Measurements from ENCODE around the gene ZNF764.
"Not testable (repeated sequence)": the region's sequence is repeated elsewhere in the genome, so short reads cannot be mapped to it uniquely, and the experiment has no call there.

Gene ZNF764

DNA sequence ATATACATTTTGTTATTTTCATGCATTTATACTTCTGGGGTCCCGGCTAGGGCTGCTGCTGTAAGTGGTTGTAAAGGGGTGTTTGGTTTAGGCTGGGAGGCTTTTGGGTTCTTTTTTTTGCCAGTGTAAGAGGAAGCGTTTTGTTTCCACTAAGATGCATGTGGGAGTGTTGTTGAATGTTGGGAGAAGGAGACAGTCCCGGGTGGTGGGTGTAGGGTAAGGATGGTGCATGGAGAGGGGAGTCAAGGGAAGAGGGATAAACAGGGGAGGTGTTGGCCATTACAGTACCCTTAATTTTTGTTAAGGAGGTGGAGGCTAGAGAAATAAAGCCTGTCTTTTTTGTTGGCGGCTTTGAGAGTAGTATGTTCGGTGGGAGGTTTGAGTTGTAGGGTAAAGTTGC lies 15.1 kb downstream of the ZNF764 start:
- Histone ChIP-seq H3K9ac (ENCODE audit: low read length) (no peak overlapping the region), H3K9me3 (ENCODE audit: insufficient read depth, low read length) (no peaks in the 10 kb centered on the region), H3K27ac (ENCODE audit: low read depth, low read length) (no peak overlapping the region), H4K20me1 (ENCODE audit: low read depth, low read length) (no peaks in the 10 kb centered on the region), H3K36me3 (ENCODE audit: low read length) (no peaks in the 10 kb centered on the region), H3K9me2 (replicated peaks; ENCODE audit: insufficient read depth, low read length) (no peaks in the 10 kb centered on the region), H3K79me2 (ENCODE audit: insufficient read depth, low read length) (no peaks in the 10 kb centered on the region), H3K4me2 (ENCODE audit: low read depth, low read length, poor library complexity, severe bottlenecking) (no peak overlapping the region), H3K27me3 (ENCODE audit: low read length) (no peaks in the 10 kb centered on the region), H3K4me3 (ENCODE audit: insufficient read depth, low read length, poor library complexity, severe bottlenecking) (no peak overlapping the region), H3F3A (ENCODE audit: insufficient read depth) (no peaks in the 10 kb centered on the region), H2AFZ (ENCODE audit: low read depth, low read length, severe bottlenecking) (no peak overlapping the region)
- TF ChIP-seq EZH2phosphoT487 (conservative IDR thresholded peaks at IDR 0.05; ENCODE audit: low read length), result no peak
- TF ChIP-seq, protein P1, sequence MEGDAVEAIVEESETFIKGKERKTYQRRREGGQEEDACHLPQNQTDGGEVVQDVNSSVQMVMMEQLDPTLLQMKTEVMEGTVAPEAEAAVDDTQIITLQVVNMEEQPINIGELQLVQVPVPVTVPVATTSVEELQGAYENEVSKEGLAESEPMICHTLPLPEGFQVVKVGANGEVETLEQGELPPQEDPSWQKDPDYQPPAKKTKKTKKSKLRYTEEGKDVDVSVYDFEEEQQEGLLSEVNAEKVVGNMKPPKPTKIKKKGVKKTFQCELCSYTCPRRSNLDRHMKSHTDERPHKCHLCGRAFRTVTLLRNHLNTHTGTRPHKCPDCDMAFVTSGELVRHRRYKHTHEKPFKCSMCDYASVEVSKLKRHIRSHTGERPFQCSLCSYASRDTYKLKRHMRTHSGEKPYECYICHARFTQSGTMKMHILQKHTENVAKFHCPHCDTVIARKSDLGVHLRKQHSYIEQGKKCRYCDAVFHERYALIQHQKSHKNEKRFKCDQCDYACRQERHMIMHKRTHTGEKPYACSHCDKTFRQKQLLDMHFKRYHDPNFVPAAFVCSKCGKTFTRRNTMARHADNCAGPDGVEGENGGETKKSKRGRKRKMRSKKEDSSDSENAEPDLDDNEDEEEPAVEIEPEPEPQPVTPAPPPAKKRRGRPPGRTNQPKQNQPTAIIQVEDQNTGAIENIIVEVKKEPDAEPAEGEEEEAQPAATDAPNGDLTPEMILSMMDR (IDR thresholded peaks at IDR 0.05; ENCODE audit: insufficient read depth, low read length, poor library complexity, severe bottlenecking), result no peak

DNA sequence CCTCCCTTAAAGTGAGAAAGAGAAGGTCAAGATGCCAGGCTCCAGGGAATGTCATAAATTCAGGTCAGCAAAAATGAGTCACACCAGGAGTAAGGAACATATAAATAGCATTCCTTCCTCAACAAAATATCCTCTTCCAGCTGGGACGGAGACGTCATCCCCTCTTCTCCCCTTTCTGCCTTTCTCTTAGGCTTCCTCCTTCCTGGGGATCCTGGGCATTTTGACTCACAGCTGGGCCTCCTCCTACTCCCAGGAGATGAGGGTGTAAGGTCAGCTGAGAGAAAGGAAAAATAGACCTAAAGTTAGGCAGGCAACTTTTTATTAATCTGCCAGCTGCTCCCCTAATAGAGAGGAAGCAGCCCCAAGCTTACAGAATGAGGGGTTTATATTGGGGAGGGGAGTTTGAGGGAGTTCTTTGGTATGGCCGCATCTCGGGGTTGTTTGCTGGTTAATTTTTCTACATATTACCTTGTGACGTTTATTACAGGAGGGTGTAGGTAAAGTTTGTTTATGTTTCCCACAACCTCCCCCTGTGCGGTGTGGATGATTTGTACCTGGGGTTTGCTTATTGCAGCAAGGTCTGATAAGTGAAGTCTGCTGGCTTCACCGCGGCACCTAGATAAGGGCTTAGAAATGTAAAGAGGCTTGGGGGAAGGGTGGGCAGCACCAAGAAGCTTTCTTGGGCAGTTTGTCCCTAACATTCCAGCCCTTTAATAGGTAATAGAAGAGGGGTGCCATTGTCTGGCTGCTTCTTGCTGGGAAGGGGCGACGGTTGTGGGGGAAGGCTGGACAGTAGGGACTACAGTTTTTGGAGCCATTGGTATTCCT lies 16.5 kb downstream of the ZNF764 start:
- Histone ChIP-seq H3K36me3 (ENCODE audit: low read length) (no peaks in the 10 kb centered on the region), H3K27me3 (ENCODE audit: low read length) (no peaks in the 10 kb centered on the region), H4K20me1 (ENCODE audit: low read depth, low read length) (no peaks in the 10 kb centered on the region), H2AFZ (ENCODE audit: low read depth, low read length, severe bottlenecking) (no peak overlapping the region), H3K79me2 (ENCODE audit: insufficient read depth, low read length) (no peaks in the 10 kb centered on the region), H3K9me2 (replicated peaks; ENCODE audit: insufficient read depth, low read length) (no peaks in the 10 kb centered on the region), H3K4me3 (ENCODE audit: insufficient read depth, low read length, poor library complexity, severe bottlenecking) (no peak overlapping the region), H3K9ac (ENCODE audit: low read length) (no peak overlapping the region), H3K27ac (ENCODE audit: low read depth, low read length) (no peak overlapping the region), H3K4me2 (ENCODE audit: low read depth, low read length, poor library complexity, severe bottlenecking) (no peak overlapping the region), H3F3A (ENCODE audit: insufficient read depth) (no peaks in the 10 kb centered on the region), H3K9me3 (ENCODE audit: insufficient read depth, low read length) (no peaks in the 10 kb centered on the region)
- TF ChIP-seq, protein P1 (IDR thresholded peaks at IDR 0.05; ENCODE audit: insufficient read depth, low read length, poor library complexity, severe bottlenecking), result no peak
- no peak for TF ChIP-seq EZH2phosphoT487 (conservative IDR thresholded peaks at IDR 0.05; ENCODE audit: low read length)

DNA sequence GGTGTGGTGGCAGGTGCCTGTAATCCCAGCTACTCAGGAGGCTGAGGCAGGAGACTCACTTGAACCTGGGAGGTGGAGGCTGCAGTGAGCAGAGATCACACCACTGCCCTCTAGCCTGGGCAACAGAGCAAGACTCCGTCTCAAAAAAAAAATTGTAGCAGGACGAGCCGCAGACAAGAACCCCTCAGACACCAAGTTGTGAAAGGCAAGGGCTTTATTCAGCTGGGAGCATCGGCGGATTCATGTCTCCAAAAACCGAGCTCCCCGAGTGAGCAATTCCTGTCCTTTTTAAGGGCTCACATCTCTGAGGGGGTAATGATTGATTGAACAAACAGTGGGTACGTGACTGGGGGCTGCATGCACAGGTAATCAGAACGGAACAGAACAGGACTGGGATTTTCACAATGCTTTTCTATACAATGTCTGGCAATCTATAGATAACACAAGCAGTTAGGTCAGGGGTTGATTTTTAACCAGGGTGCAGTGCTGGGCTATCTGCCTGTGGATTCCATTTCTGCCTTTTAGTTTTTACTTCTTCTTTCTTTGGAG lies 17.2 kb downstream of the ZNF764 start:
- H3F3A ChIP-seq (ENCODE audit: insufficient read depth); H4K20me1 ChIP-seq (ENCODE audit: low read depth, low read length); H3K9ac ChIP-seq (ENCODE audit: low read length); H2AFZ ChIP-seq (ENCODE audit: low read depth, low read length, severe bottlenecking); H3K4me3 ChIP-seq (ENCODE audit: insufficient read depth, low read length, poor library complexity, severe bottlenecking); H3K27ac ChIP-seq (ENCODE audit: low read depth, low read length); H3K9me3 ChIP-seq (ENCODE audit: insufficient read depth, low read length); H3K27me3 ChIP-seq (ENCODE audit: low read length); H3K4me2 ChIP-seq (ENCODE audit: low read depth, low read length, poor library complexity, severe bottlenecking); H3K79me2 ChIP-seq (ENCODE audit: insufficient read depth, low read length); H3K9me2 ChIP-seq (replicated peaks; ENCODE audit: insufficient read depth, low read length); H3K36me3 ChIP-seq (ENCODE audit: low read length): not testable (repeated sequence)

DNA sequence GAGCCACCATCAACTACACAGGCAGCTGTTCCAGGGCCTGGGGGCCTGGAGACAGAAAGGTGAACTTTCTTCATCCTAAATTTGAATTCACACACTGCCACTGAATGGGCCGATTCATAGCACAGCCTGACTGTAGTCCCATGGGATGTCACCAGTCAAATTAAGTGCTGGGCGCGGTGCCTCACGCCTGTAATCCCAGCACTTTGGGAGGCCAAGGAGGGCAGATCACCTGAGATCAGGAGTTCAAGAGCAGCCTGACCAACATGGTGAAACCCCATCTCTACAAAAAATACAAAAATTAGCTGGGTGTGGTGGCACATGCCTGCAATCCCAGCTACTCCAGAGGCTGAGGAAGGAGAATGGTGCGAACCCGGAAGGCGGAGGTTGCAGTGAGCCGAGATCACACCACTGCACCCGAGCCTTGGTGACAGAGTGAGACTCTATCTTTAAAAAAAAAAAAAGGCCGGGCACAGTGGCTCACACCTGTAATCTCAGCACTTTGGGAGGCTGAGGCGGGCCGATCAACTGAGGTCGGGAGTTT lies 18.1 kb downstream of the ZNF764 start:
- H2AFZ ChIP-seq (ENCODE audit: low read depth, low read length, severe bottlenecking); H3K27me3 ChIP-seq (ENCODE audit: low read length); H3K9me2 ChIP-seq (replicated peaks; ENCODE audit: insufficient read depth, low read length); H3K79me2 ChIP-seq (ENCODE audit: insufficient read depth, low read length); H3K9me3 ChIP-seq (ENCODE audit: insufficient read depth, low read length); H3K9ac ChIP-seq (ENCODE audit: low read length); H3K4me2 ChIP-seq (ENCODE audit: low read depth, low read length, poor library complexity, severe bottlenecking); H3K27ac ChIP-seq (ENCODE audit: low read depth, low read length); H4K20me1 ChIP-seq (ENCODE audit: low read depth, low read length); H3K36me3 ChIP-seq (ENCODE audit: low read length); H3K4me3 ChIP-seq (ENCODE audit: insufficient read depth, low read length, poor library complexity, severe bottlenecking): not testable (repeated sequence)
- H3F3A ChIP-seq (ENCODE audit: insufficient read depth), result peaks cover 14% of the 10 kb centered on the region
